ENCODE data around the gene CAMK2D.

The CAMK2D gene

DNA sequence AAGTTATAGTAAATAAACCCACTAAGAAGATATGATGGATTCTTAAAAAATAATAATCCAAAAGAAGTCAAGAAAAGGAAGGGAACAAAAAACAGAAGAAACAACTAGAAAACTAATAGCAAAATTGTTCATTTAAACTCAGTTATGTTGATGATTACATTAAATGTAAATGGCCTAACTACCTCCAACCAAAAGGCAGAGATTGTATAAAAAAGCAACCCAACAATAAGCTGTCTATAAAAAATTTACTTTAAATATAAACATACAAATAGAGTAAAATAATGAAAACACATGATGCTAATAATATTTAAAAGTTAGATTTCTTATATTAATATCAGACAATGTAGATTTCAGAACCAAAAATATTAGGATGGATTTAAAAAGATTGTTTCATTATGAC, 340.6 kb downstream of the CAMK2D start:
- no peak for DNase-seq

DNA sequence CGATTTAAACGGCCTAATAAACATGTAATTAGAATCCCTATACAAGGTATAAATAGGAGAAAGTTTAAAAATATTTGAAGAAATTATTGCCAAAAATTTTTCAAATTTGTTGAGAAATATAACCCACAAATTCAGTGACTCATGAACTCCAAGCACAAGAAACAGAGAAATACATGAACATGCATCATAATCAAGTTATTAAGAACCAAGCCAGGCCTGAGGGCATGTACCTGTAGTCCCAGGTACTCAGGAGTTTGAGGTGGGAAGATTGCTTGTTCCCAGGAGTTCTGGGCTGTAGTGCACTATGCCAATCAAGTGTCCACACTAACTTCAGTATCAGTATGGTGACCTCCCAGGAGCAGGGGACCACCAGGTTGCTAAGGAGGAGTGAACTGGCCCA, 341.9 kb downstream of the CAMK2D start:
- DNase-seq: no peak

- DNase-seq: no peak
Measured at GRCh38 chr4:113411496-113411938, 350.0 kb downstream of the CAMK2D start.

GRCh38 chr4:113410686-113411085, 350.9 kb downstream of the CAMK2D start:
- no peak for DNase-seq

DNA sequence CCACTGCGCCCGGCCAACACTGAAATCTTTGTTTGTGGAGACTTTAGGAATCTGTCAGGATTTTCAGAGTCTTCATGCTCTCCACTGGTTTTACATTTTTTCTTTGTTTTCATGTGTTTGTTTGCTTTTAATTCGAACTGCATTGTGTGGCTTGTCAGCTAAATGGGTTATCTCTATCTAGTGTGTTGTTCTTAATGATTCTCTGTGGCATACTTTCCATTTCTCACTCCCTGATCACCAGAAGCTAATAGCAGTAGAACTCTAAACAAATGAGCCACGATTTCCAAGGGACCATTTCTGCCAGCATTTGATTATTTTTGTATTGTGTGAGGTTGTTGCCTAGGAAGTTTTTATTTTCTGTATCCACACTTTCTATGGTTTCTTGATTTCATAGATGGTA, 352.4 kb downstream of the CAMK2D start:
- DNase-seq: no peak

GRCh38 chr4:113407409-113407808, 354.1 kb downstream of the CAMK2D start:
- DNase-seq: no peak

DNA sequence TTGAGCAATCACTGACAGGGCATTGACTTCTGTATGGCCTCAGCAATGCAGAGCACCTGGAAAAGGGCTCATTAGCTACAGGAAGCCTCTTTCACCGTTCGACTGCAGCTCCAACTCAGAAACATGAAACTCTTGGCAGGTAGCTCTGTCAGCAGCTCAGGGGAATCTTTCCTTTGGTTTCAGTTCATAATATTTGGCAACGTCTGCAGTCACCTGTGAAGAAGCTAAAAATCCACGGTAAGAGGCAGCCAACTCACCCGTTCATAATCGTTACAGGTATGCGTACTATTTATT, 354.9 kb downstream of the CAMK2D start:
- DNase-seq: no peak

DNA sequence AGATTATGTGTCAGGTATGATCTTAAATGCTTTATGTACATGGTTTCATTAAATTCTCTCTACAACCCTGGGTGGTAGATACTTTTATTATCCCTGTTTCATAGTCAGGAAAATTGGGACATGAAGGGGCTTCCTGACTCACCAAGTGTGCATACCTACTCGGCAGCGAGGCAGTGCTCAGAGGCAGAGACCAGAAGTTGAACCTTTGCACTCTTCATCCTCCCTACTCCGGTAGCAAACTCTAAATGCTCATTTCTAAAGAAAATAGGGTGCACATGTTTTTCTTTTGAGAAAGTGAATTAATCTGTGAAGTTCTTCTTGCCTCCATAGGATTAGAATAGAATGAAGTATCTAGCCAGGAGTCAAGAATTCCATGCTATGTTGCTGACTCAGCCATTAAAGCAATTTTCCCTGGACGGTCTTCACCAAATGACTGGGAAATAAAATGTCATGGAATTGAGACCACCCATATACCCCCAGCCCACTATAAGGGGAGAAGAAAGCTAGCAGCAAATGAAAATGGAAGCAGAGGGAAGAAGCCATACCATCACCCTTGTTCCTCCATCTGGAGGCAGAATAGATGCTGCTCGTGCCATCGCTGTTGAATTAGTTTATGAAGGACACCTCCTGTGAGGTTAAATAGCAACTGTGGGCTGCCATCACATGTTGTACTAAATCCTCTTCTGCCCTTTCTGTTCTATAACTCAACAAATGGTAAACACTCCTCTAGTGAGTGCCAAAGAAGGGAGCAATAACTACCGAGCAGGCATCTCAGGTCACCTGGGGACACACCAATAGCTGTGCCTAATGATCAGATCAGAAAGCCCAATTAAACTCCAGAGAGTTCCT, 355.4 kb downstream of the CAMK2D start:
- DNase-seq: no peak

DNA sequence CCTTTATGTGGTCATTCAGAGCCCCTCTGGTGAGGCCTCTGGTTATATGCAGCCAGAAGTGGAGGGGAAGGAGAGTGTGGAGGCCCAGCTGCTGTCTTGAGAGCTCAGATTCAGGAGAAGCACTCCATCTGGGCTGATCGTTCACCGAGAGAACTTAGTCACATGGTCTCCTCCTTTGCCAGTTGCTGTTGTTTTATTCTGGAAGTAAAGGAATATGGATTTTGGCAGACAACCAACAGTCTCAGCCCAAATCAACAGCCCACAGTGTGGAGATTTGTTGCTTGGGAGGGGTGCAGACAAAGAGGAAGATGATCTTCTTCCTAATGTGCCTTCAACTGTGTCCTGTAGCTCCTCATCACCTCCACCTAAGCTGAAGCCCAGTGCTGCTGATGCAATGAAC, 356.7 kb downstream of the CAMK2D start:
- no peak for DNase-seq

GRCh38 chr4:113404167-113404571, 357.4 kb downstream of the CAMK2D start:
- DNase-seq: no peak
